HEK293 (cell line): ENCODE data around the gene IFNG.

Source experiments
- CTCF ChIA-PET: fragments of 350-600 bp; formaldehyde crosslinking; extraction: SDS; loops from one replicate; lab custom pipeline; 2021; ENCODE audit warnings: antibody characterized with exemption; lab: Yijun Ruan, JAX
- POLR2A ChIA-PET: fragments of 300-600 bp; formaldehyde crosslinking; extraction: SDS; loops from one replicate; lab custom pipeline; 2020; ENCODE audit warnings: antibody characterized with exemption, inconsistent platforms; lab: Yijun Ruan, JAX
- H3K27ac ChIP-seq: fragments of 200-500 bp; sonication (Bioruptor generic); 2 replicates; pipeline ENCODE4 v1.5.1; 2014; ENCODE audit warnings: low read depth, low read length, control low read depth, inconsistent platforms; ENCODE audit errors: extremely low read depth
- H3K36me3 ChIP-seq, 2 experiments: fragments of 200-500 bp in 1 of 2; sonication (Bioruptor generic) in 1 of 2; 1 replicate in 1 of 2; 2 replicates in 1 of 2; pipeline ENCODE4 v1.5.1; 2014 to 2017; ENCODE audit warnings: inconsistent platforms in 2 of 2, low read length in 2 of 2; ENCODE audit not compliant: control insufficient read depth in 2 of 2, insufficient read depth in 1 of 2
- H3K4me1 ChIP-seq: fragments of 200-500 bp; sonication (Bioruptor generic); 2 replicates; pipeline ENCODE4 v1.5.1; 2014; ENCODE audit warnings: mild to moderate bottlenecking, low read length, inconsistent platforms; ENCODE audit not compliant: control insufficient read depth, insufficient read depth
- H3K4me3 ChIP-seq: 2 replicates; pipeline ENCODE4 v1.5.1; 2011; ENCODE audit warnings: low read depth, mild to moderate bottlenecking, control low read depth, low read length, moderate library complexity
- H3K9me3 ChIP-seq: fragments of 200-500 bp; sonication (Bioruptor generic); 2 replicates; pipeline ENCODE4 v1.5.1; 2014; ENCODE audit warnings: low read depth, low read length, inconsistent platforms; ENCODE audit not compliant: control insufficient read depth, insufficient read depth
- ELK4 ChIP-seq: IDR thresholded peaks from 2 replicates; pipeline ENCODE4 v1.6.1; 2011; ENCODE audit warnings: mild to moderate bottlenecking, low read depth, low read length, borderline replicate concordance
- KLF1 ChIP-seq: fragments of 450-650 bp; formaldehyde crosslinking; IDR thresholded peaks from 2 replicates; pipeline ENCODE4 v1.5.1; 2016; ENCODE audit warnings: missing biosample characterization, missing genetic modification characterization
- OSR2 ChIP-seq: fragments of 450-650 bp; formaldehyde crosslinking; IDR thresholded peaks from 2 replicates; pipeline ENCODE4 v1.5.1; 2016; ENCODE audit warnings: missing biosample characterization, missing genetic modification characterization
- SCRT1 ChIP-seq: fragments of 450-650 bp; formaldehyde crosslinking; IDR thresholded peaks from 2 replicates; pipeline ENCODE4 v1.5.1; 2016; ENCODE audit warnings: missing biosample characterization, missing genetic modification characterization, borderline replicate concordance
- SP3 ChIP-seq: fragments of 450-650 bp; formaldehyde crosslinking; IDR thresholded peaks from 2 replicates; pipeline ENCODE4 v1.5.1; 2016; ENCODE audit warnings: missing biosample characterization, missing genetic modification characterization
- ZBTB1 ChIP-seq: fragments of 450-650 bp; formaldehyde crosslinking; IDR thresholded peaks from 2 replicates; pipeline ENCODE4 v1.5.1; 2016; ENCODE audit warnings: missing biosample characterization, missing genetic modification characterization
- ZBTB6 ChIP-seq: fragments of 450-650 bp; formaldehyde crosslinking; IDR thresholded peaks from 2 replicates; pipeline ENCODE4 v1.5.1; 2017; ENCODE audit warnings: missing biosample characterization, missing genetic modification characterization
- ZFP37 ChIP-seq: fragments of 450-650 bp; formaldehyde crosslinking; IDR thresholded peaks from 2 replicates; pipeline ENCODE4 v1.5.1; 2016; ENCODE audit warnings: missing biosample characterization, missing genetic modification characterization
- ZNF133 ChIP-seq: fragments of 450-650 bp; formaldehyde crosslinking; IDR thresholded peaks from 2 replicates; pipeline ENCODE4 v1.5.1; 2016; ENCODE audit warnings: missing biosample characterization, missing genetic modification characterization
- ZNF146 ChIP-seq: fragments of 450-650 bp; formaldehyde crosslinking; IDR thresholded peaks from 2 replicates; pipeline ENCODE4 v1.5.1; 2016; ENCODE audit warnings: missing biosample characterization, missing genetic modification characterization
- ZNF155 ChIP-seq: fragments of 450-650 bp; formaldehyde crosslinking; IDR thresholded peaks from 2 replicates; pipeline ENCODE4 v1.5.1; 2016; ENCODE audit warnings: missing biosample characterization, missing genetic modification characterization
- ZNF223 ChIP-seq: fragments of 450-650 bp; formaldehyde crosslinking; IDR thresholded peaks from 2 replicates; pipeline ENCODE4 v1.5.1; 2016; ENCODE audit warnings: missing biosample characterization, missing genetic modification characterization
- ZNF362 ChIP-seq: fragments of 450-650 bp; formaldehyde crosslinking; IDR thresholded peaks from 2 replicates; pipeline ENCODE4 v1.5.1; 2016; ENCODE audit warnings: missing biosample characterization, missing genetic modification characterization
- ZNF366 ChIP-seq: fragments of 450-650 bp; formaldehyde crosslinking; conservative IDR thresholded peaks from 2 replicates; pipeline ENCODE4 v1.5.1; 2016; ENCODE audit warnings: missing biosample characterization, missing genetic modification characterization
- ZNF48 ChIP-seq: fragments of 450-650 bp; formaldehyde crosslinking; IDR thresholded peaks from 2 replicates; pipeline ENCODE4 v1.5.1; 2016; ENCODE audit warnings: missing biosample characterization, missing genetic modification characterization
- ZNF596 ChIP-seq: fragments of 450-650 bp; IDR thresholded peaks from 2 replicates; pipeline ENCODE4 v1.5.0; 2018; ENCODE audit warnings: missing biosample characterization, mild to moderate bottlenecking, missing genetic modification characterization, moderate library complexity
- ZNF645 ChIP-seq: fragments of 450-650 bp; formaldehyde crosslinking; IDR thresholded peaks from 2 replicates; pipeline ENCODE4; 2016; ENCODE audit warnings: missing biosample characterization, missing genetic modification characterization
- ZNF670 ChIP-seq: fragments of 450-650 bp; formaldehyde crosslinking; IDR thresholded peaks from 2 replicates; pipeline ENCODE4 v1.5.1; 2016; ENCODE audit warnings: missing biosample characterization, missing genetic modification characterization, low read depth
- ZNF792 ChIP-seq: fragments of 450-650 bp; formaldehyde crosslinking; IDR thresholded peaks from 2 replicates; pipeline ENCODE4 v1.5.1; 2016; ENCODE audit warnings: missing biosample characterization, missing genetic modification characterization
- ZNF843 ChIP-seq: fragments of 450-650 bp; formaldehyde crosslinking; IDR thresholded peaks from 2 replicates; pipeline ENCODE4 v1.5.1; 2016; ENCODE audit warnings: missing biosample characterization, missing genetic modification characterization
- ZSCAN18 ChIP-seq: fragments of 450-650 bp; formaldehyde crosslinking; IDR thresholded peaks from 2 replicates; pipeline ENCODE4 v1.5.1; 2016; ENCODE audit warnings: missing biosample characterization, missing genetic modification characterization
- ZSCAN30 ChIP-seq: fragments of 450-650 bp; IDR thresholded peaks from 2 replicates; pipeline ENCODE4 v1.5.1; 2018; ENCODE audit warnings: missing biosample characterization, mild to moderate bottlenecking, missing genetic modification characterization, moderate library complexity

The IFNG gene

GRCh38 chr12:68198507-68199086, 39.1 kb upstream of the IFNG start (continued):
- TF ChIP-seq ZNF645: no peak
- no peak for TF ChIP-seq ZFP37 (tag by site-specific recombination)
- no peak for TF ChIP-seq ZNF596 (tag by site-specific recombination)
- no peak for TF ChIP-seq ZNF792 (tag by site-specific recombination)
- TF ChIP-seq ZNF670 (tag by site-specific recombination): no peak
- TF ChIP-seq, all 188 proteins: peak for 0

- Histone ChIP-seq H3K4me3 (no peak overlapping the region), H3K27ac (no peak overlapping the region), H3K4me1 (no peaks in the 10 kb centered on the region), H3K36me3 (no peaks in the 10 kb centered on the region), H3K9me3 (no peaks in the 10 kb centered on the region)
- TF ChIP-seq ZSCAN30 (tag by site-specific recombination): no peak
- no peak for TF ChIP-seq ZNF223
- TF ChIP-seq ZBTB1 (tag by site-specific recombination): no peak
- TF ChIP-seq OSR2 (tag by site-specific recombination): no peak
- no peak for TF ChIP-seq ZSCAN18 (tag by site-specific recombination)
- no peak for TF ChIP-seq ZNF843
- TF ChIP-seq SCRT1: no peak
- TF ChIP-seq SP3 (tag by site-specific recombination): no peak
- no peak for TF ChIP-seq ZBTB6 (tag by site-specific recombination)
- TF ChIP-seq ZNF155 (tag by site-specific recombination): no peak
- no peak for TF ChIP-seq ELK4
- TF ChIP-seq ZNF133 (tag by site-specific recombination): no peak
- TF ChIP-seq ZNF366: no peak
- TF ChIP-seq KLF1: no peak
- TF ChIP-seq ZNF146 (tag by site-specific recombination): no peak
- POLR2A ChIA-PET: no interaction called here
- CTCF ChIA-PET: interaction anchor here (1.0 kb wide), 1 partner anchor 32 kb away, joined by 4 read pairs; no protein-coding TSS in a partner anchor
Observed at GRCh38 chr12:68190301-68190700, 30.8 kb upstream of the IFNG start.

- no peaks in the 10 kb centered on the region for H3K9me3 ChIP-seq
- H3K4me1 ChIP-seq: no peaks in the 10 kb centered on the region
- ChIA-PET POLR2A (no interaction called here), CTCF (no interaction called here)
- no peaks in the 10 kb centered on the region for H3K36me3 ChIP-seq
- TF ChIP-seq ZNF48 (tag by site-specific recombination) (no peak), ZNF362 (0 out of 2 replicates have a peak, but pooled peaks have one; percentile 22)
- no peak overlapping the region for H3K4me3 ChIP-seq
- no peak overlapping the region for H3K27ac ChIP-seq
Observed at GRCh38 chr12:68189821-68190242, 30.3 kb upstream of the IFNG start.
